Heart right ventricle (tissue), 16 donors: Measurements from ENCODE around the gene LYPD1. TPM values are rescaled to one million over a fixed set of nuclear protein-coding genes. Genes with fewer than 3 reads are reported as not detected.

Source experiments
- ATAC-seq, 8 donors: fragments of 200-7000 bp; cut with Tn5 transposase; one replicate each; pipeline ENCODE4 v1.9.1; 2020; ENCODE audit warnings: mild to moderate bottlenecking in 8 of 8, moderate library complexity in 8 of 8, moderate number of reproducible peaks in 1 of 8
- DNase-seq, 2 donors: peaks; one replicate each; pipeline ENCODE4 v3.0.0-alpha.2; 2020
- H3K27ac ChIP-seq, 10 donors: fragments of 200-600 bp; sonication (generic) in 2 of 10; one replicate each; pipeline versions ENCODE4 v1.5.0 to v1.8.0; 2020 to 2022; ENCODE audit warnings: mild to moderate bottlenecking in 3 of 10
- H3K27me3 ChIP-seq, 7 donors: fragments of 200-600 bp; one replicate each; pipeline ENCODE4 v1.8.0; 2021 to 2022; ENCODE audit warnings: mild to moderate bottlenecking in 2 of 7
- H3K36me3 ChIP-seq, 9 donors: fragments of 200-600 bp; sonication (generic) in 1 of 9; one replicate each; pipeline versions ENCODE4 v1.5.0 to v1.8.0; 2020 to 2022; ENCODE audit warnings: mild to moderate bottlenecking in 2 of 9
- H3K4me1 ChIP-seq, 9 donors: fragments of 200-600 bp; sonication (generic) in 1 of 9; one replicate each; pipeline versions ENCODE4 v1.5.0 to v1.8.0; 2020 to 2022; ENCODE audit warnings: mild to moderate bottlenecking in 4 of 9
- H3K4me3 ChIP-seq, 10 donors: fragments of 200-600 bp; sonication (generic) in 2 of 10; one replicate each; pipeline versions ENCODE4 v1.5.0 to v1.8.0; 2020 to 2022; ENCODE audit warnings: mild to moderate bottlenecking in 7 of 10, moderate library complexity in 2 of 10
- H3K9me3 ChIP-seq, 11 donors: fragments of 200-600 bp in 10 of 11; sonication (generic) in 2 of 11; one replicate each; pipeline versions ENCODE4 v1.5.0 to v1.8.0; 2013 to 2022; ENCODE audit warnings: mild to moderate bottlenecking in 2 of 11, control low read depth in 1 of 11, moderate library complexity in 1 of 11
- WGBS, 2 donors: extraction: QIAGEN DNeasy Blood & Tissue Kit; methylation state at CpG; one replicate each; pipeline ENCODE4 v1.1.7; 2013; ENCODE audit warnings: inconsistent platforms in 1 of 2; 5-methylcytosine and 5-hydroxymethylcytosine counted together
- intact Hi-C, 10 donors: fragments of 100-400 bp; cut with DNase I; formaldehyde crosslinking; loops; one replicate each; pipeline versions ENCODE4 v1.11.1 to v1.14.2; 2022
- polyA plus RNA-seq, 2 donors: library from polyadenylated mRNA; stranded (reverse); fragments of 200-250 nt; gene quantifications; one replicate each; pipeline ENCODE4 v1.2.3, GENCODE V29; 2013
- total RNA-seq, 10 donors: library from RNA; stranded (reverse); fragmentation: NEBNext Ultra II Directional in 3 of 10; extraction: Animal tissue kit (Norgen Biotek cat#: 25700) in 3 of 10; gene quantifications; one replicate each; pipeline versions ENCODE4 v1.2.1 to v1.2.4, GENCODE V29; 2021 to 2023
- TF ChIP-seq, protein P1 (sequence below), 9 donors: fragments of 200-600 bp; sonication (generic) in 2 of 9; IDR thresholded peaks; one replicate each; pipeline versions ENCODE4 v1.5.0 to v1.8.0; 2021 to 2022; ENCODE audit warnings: antibody characterized with exemption in 9 of 9, mild to moderate bottlenecking in 5 of 9, moderate library complexity in 1 of 9
- donor health status: Arrhythmogenic right ventricular cardiomyopathy.
- donor health status: ischemic (EF 13 %, LVEDD 7.1; RV severe dilation, severe dysfunction).
- donor health status: healthy with polysubstance abuse.
- donor health status: DM: no; HTN: yes; CAD: no.
- donor health status: DM: no; HTN: no; CAD: no.
- donor health status: ischemic (EF 25% LVEDD 6.9; RV normal size, moderate dysfunction).
- donor health status: ischemic (EF 25% LVEDD 5.7; RV mildly dilated, moderate dysfunction).
- donor health status: healthy.
- donor health status: DM: yes; HTN: yes; CAD: no.
- donor health status: Ischemic cardiomyopathy.
- donor health status: ischemic (EF 35%, LVEDD 5.7; RV mildly dilated, moderate dysfunction).
- donor health status: nonischemic (EF 11% LVEDD 7.7; RV severe dilation, severe dysfunction).
- donor health status: DM: yes; HTN: yes; CAD: no.
- donor health status: PGD.
- donor health status: ischemic (EF 29% LVEDD 5.4; RV normal size, mild dysfunction).
- donor health status: nonischemic (EF 23%, LVEDD 6.1; RV moderate dilation, normal function).

LYPD1 gene
- total and polyA plus RNA-seq, 12 donors, result 0.16 to 0.72 (median 0.42) TPM; not detected in 3

- WGBS, 2 donors, result 57 to 73% methylated on average over 2 of the region's 2 CpGs
- no peaks in the 10 kb centered on the region for H3K9me3 ChIP-seq
These were observed 58.3 kb downstream of the LYPD1 start for GRCh38 chr2:132611719-132612118.

GRCh38 chr2:132609101-132609890, 60.7 kb downstream of the LYPD1 start:
- H3K4me3 ChIP-seq, result no peak overlapping the region
- no peak for ATAC-seq
- H3K4me1 ChIP-seq, result no peaks in the 10 kb centered on the region
- peaks cover 0 to 20% (median 2%) of the 10 kb centered on the region in 7 donors for H3K27me3 ChIP-seq
- intact Hi-C loops, result no loop called here
- no peaks in the 10 kb centered on the region for H3K36me3 ChIP-seq
- TF ChIP-seq, protein P1, sequence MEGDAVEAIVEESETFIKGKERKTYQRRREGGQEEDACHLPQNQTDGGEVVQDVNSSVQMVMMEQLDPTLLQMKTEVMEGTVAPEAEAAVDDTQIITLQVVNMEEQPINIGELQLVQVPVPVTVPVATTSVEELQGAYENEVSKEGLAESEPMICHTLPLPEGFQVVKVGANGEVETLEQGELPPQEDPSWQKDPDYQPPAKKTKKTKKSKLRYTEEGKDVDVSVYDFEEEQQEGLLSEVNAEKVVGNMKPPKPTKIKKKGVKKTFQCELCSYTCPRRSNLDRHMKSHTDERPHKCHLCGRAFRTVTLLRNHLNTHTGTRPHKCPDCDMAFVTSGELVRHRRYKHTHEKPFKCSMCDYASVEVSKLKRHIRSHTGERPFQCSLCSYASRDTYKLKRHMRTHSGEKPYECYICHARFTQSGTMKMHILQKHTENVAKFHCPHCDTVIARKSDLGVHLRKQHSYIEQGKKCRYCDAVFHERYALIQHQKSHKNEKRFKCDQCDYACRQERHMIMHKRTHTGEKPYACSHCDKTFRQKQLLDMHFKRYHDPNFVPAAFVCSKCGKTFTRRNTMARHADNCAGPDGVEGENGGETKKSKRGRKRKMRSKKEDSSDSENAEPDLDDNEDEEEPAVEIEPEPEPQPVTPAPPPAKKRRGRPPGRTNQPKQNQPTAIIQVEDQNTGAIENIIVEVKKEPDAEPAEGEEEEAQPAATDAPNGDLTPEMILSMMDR (IDR thresholded peaks at IDR 0.05), result no peak
- whole genome bisulfite sequencing, 2 donors, result 84 to 91% methylated on average over 8 of the region's 8 CpGs
- H3K27ac ChIP-seq, result no peak overlapping the region
- DNase-seq, result no peak
- no peaks in the 10 kb centered on the region for H3K9me3 ChIP-seq

More at GRCh38 chr2:132611719-132612118, 58.3 kb downstream of the LYPD1 start:
- Histone ChIP-seq H3K36me3 (no peaks in the 10 kb centered on the region), H3K27me3 (peaks cover 0 to 17% (median 0%) of the 10 kb centered on the region in 7 donors), H3K4me3 (no peak overlapping the region), H3K27ac (no peak overlapping the region), H3K4me1 (no peaks in the 10 kb centered on the region)
- TF ChIP-seq, protein P1 (IDR thresholded peaks at IDR 0.05), result no peak
- no peak for ATAC-seq
- no peak for DNase-seq
- intact Hi-C loops, result no loop called here

GRCh38 chr2:132608311-132608710, 61.7 kb downstream of the LYPD1 start:
- Histone ChIP-seq H3K9me3 (no peaks in the 10 kb centered on the region), H3K36me3 (no peaks in the 10 kb centered on the region), H3K4me1 (no peaks in the 10 kb centered on the region), H3K27ac (no peak overlapping the region), H3K4me3 (no peak overlapping the region), H3K27me3 (peaks cover 0 to 17% (median 6%) of the 10 kb centered on the region in 7 donors)
- no peak for ATAC-seq
- WGBS, 2 donors, result 35% methylated on average over 6 of the region's 6 CpGs
- no peak for DNase-seq
- intact Hi-C loops, result no loop called here
- TF ChIP-seq, protein P1 (IDR thresholded peaks at IDR 0.05), result no peak

- Histone ChIP-seq H3K27me3 (peaks cover 0 to 17% (median 6%) of the 10 kb centered on the region in 7 donors), H3K36me3 (no peaks in the 10 kb centered on the region), H3K4me1 (no peaks in the 10 kb centered on the region), H3K4me3 (no peak overlapping the region), H3K27ac (no peak overlapping the region), H3K9me3 (no peaks in the 10 kb centered on the region)
- WGBS, 2 donors, result 75 to 83% methylated on average over 4 of the region's 4 CpGs
- TF ChIP-seq, protein P1 (IDR thresholded peaks at IDR 0.05), result no peak
- ATAC-seq (no peak), DNase-seq (no peak)
- intact Hi-C loops, result no loop called here
These were observed 62.4 kb downstream of the LYPD1 start for GRCh38 chr2:132607426-132608090.
